K562 (cell line): Measurements from ENCODE around the gene MCCD1. TPM values are rescaled to one million over a fixed set of nuclear protein-coding genes. Genes with fewer than 3 reads are reported as not detected.
A peak's percentile ranks its signal among the peaks of the same experiment; 100 is the strongest.
"Not testable (repeated sequence)": the region's sequence is repeated elsewhere in the genome, so short reads cannot be mapped to it uniquely, and the experiment has no call there.

Experiments
- ATAC-seq: fragments of 200-7000 bp; cut with Tn5 transposase; 3 replicates; pipeline ENCODE4 v1.9.1; 2020; ENCODE audit warnings: moderate library complexity
- BruUV-seq: library from RNA; stranded (reverse); fragments of 400-500 nt; replicated peaks from 2 replicates; lab custom pipeline; 2021; lab: Mats Ljungman, UMichigan
- CTCF ChIA-PET: fragments of 300-600 bp; formaldehyde crosslinking; extraction: SDS; loops from one replicate; lab custom pipeline; 2021; ENCODE audit warnings: low intra/inter-chr PET ratio; lab: Yijun Ruan, JAX
- POLR2A ChIA-PET: fragments of 300-600, 350-650 bp; sonication (Branson Sonifier 250); formaldehyde crosslinking; extraction: SDS; loops from one replicate; lab custom pipeline; 2021; ENCODE audit warnings: antibody characterized with exemption, inconsistent platforms; lab: Yijun Ruan, JAX
- DNase-seq, 4 experiments: peaks; one replicate each; pipeline versions ENCODE4 v3.0.0 to v3.0.0-alpha.2; 2011 to 2018; ENCODE audit warnings: low spot score in 3 of 4, mixed read lengths in 3 of 4; ENCODE audit errors: extremely low read depth in 1 of 4
- FAIRE-seq: peaks from 2 replicates; lab custom pipeline; 2011; peaks lifted over from hg19 to GRCh38; lab: Jason Lieb, UNC
- H2AFZ ChIP-seq: 2 replicates; pipeline ENCODE4 v1.6.0; 2011; ENCODE audit warnings: low read depth, low read length, control low read depth, inconsistent platforms
- H3K27ac ChIP-seq: fragments of 200-600 bp; 3 replicates; pipeline ENCODE4 v1.8.0; 2011; ENCODE audit warnings: low read depth, mild to moderate bottlenecking, control low read depth, inconsistent platforms, low read length, moderate library complexity, mixed read lengths; ENCODE audit errors: extremely low read depth
- H3K27me3 ChIP-seq, 2 experiments: fragments of 300-600 bp in 1 of 2; 2 replicates in 1 of 2; 3 replicates in 1 of 2; pipeline versions ENCODE4 v1.6.0 to v1.8.0; 2011; ENCODE audit warnings: inconsistent platforms in 2 of 2, low read length in 2 of 2, mild to moderate bottlenecking in 1 of 2, mixed read lengths in 1 of 2, moderate library complexity in 1 of 2; ENCODE audit not compliant: control insufficient read depth in 2 of 2, insufficient read depth in 2 of 2
- H3K36me3 ChIP-seq: fragments of 300-600 bp; 3 replicates; pipeline ENCODE4 v1.8.0; 2011; ENCODE audit warnings: mild to moderate bottlenecking, low read length, inconsistent platforms; ENCODE audit not compliant: control insufficient read depth, insufficient read depth
- H3K4me1 ChIP-seq, 2 experiments: fragments of 200-600 bp in 1 of 2; replicated peaks in 1 of 2; 2 replicates in 1 of 2; 3 replicates in 1 of 2; pipeline versions ENCODE4 v1.5.1 to v1.8.0; 2011; ENCODE audit warnings: inconsistent platforms in 2 of 2, low read length in 2 of 2, mild to moderate bottlenecking in 1 of 2, mixed read lengths in 1 of 2, moderate library complexity in 1 of 2; ENCODE audit not compliant: control insufficient read depth in 2 of 2, insufficient read depth in 2 of 2
- H3K4me2 ChIP-seq: 2 replicates; pipeline ENCODE4 v1.6.1; 2011; ENCODE audit warnings: low read length, control low read depth, inconsistent platforms, mixed read lengths; ENCODE audit not compliant: insufficient read depth
- H3K4me3 ChIP-seq: fragments of 200-600 bp; sonication (generic), shearing (Covaris generic); 2 replicates; pipeline ENCODE4 v1.5.1; 2016; ENCODE audit warnings: control low read depth, inconsistent platforms
- H3K79me2 ChIP-seq: fragments of 200-600 bp; 3 replicates; pipeline ENCODE4 v1.8.0; 2011; ENCODE audit warnings: low read length, inconsistent platforms; ENCODE audit not compliant: control insufficient read depth, insufficient read depth
- H3K9ac ChIP-seq, 2 experiments: 2 replicates each; pipeline versions ENCODE4 v1.6.0 to v1.6.1; 2011; ENCODE audit warnings: low read depth in 2 of 2, low read length in 2 of 2, control low read depth in 1 of 2, inconsistent platforms in 1 of 2, mild to moderate bottlenecking in 1 of 2, mixed read lengths in 1 of 2; ENCODE audit not compliant: insufficient read depth in 1 of 2
- H3K9me1 ChIP-seq: one replicate; pipeline ENCODE4 v1.6.0; 2011; ENCODE audit warnings: inconsistent platforms, mild to moderate bottlenecking, low read length, moderate library complexity; ENCODE audit not compliant: control insufficient read depth, insufficient read depth
- H3K9me3 ChIP-seq: replicated peaks from 2 replicates; pipeline ENCODE4 v1.5.1; 2011; ENCODE audit warnings: low read depth, low read length, inconsistent platforms; ENCODE audit not compliant: control insufficient read depth, insufficient read depth
- H4K20me1 ChIP-seq: replicated peaks from 2 replicates; pipeline ENCODE4 v1.6.1; 2011; ENCODE audit warnings: low read length, inconsistent platforms, mixed read lengths; ENCODE audit not compliant: control insufficient read depth, insufficient read depth
- WGBS: fragments of 100-300 bp; shearing (Covaris generic); methylation state at CpG from one replicate; pipeline ENCODE4 v1.1.6; 2016; ENCODE audit warnings: low coverage, mixed read lengths; ENCODE audit not compliant: insufficient coverage; ENCODE audit errors: missing lambda C conversion rate; 5-methylcytosine and 5-hydroxymethylcytosine counted together
- in situ Hi-C: fragments of 300-500 bp; cut with MboI; formaldehyde crosslinking; loops from 4 replicates; pipeline ENCODE4 v1.15.0; 2018; ENCODE audit warnings: inconsistent platforms, mixed read lengths
- intact Hi-C: fragments of 100-400 bp; cut with micrococcal nuclease; formaldehyde crosslinking; loops from 2 replicates; pipeline ENCODE4 v1.14.2; 2022
- polyA plus RNA-seq, 8 experiments: library from polyadenylated mRNA; depleted of rRNA in 4 of 8; stranded (reverse) in 5 of 8; unstranded in 3 of 8; fragments of >200 nt; fragmentation: Nextera tagmentation in 2 of 8; fragmentation: Illumina TruSeq in 1 of 8; extraction: Ambion mirVana in 2 of 8; extraction: Trizol in 1 of 8; gene quantifications; 2 replicates each; pipeline versions ENCODE4 v1.2.1 to v1.2.3, GENCODE V29; 2011 to 2014; ENCODE audit warnings: inconsistent platforms in 1 of 8, missing spikeins in 1 of 8
- total RNA-seq, 7 experiments: library from RNA; depleted of rRNA in 6 of 7; stranded (reverse); fragments of >200 nt in 6 of 7; fragmentation: Illumina TruSeq in 2 of 7; extraction: Trizol in 2 of 7; gene quantifications; 2 replicates each; pipeline versions ENCODE4 v1.2.1 to v1.2.3, GENCODE V29; 2011 to 2021; ENCODE audit warnings: low replicate concordance in 1 of 7
- TF ChIP-seq, protein P1 (sequence below), 2 experiments: fragments of 450-650 bp; formaldehyde crosslinking in 1 of 2; IDR thresholded peaks; 2 replicates each; pipeline versions ENCODE4 v1.4.0 to v1.6.1; 2014 to 2020; ENCODE audit warnings: mild to moderate bottlenecking in 2 of 2, borderline replicate concordance in 1 of 2, low read depth in 1 of 2

Gene MCCD1
- total and polyA plus RNA-seq, 9 of the 15 experiments (the other 6 are each of a cell fraction or from before 2014, with no cell fraction given): not detected

DNA sequence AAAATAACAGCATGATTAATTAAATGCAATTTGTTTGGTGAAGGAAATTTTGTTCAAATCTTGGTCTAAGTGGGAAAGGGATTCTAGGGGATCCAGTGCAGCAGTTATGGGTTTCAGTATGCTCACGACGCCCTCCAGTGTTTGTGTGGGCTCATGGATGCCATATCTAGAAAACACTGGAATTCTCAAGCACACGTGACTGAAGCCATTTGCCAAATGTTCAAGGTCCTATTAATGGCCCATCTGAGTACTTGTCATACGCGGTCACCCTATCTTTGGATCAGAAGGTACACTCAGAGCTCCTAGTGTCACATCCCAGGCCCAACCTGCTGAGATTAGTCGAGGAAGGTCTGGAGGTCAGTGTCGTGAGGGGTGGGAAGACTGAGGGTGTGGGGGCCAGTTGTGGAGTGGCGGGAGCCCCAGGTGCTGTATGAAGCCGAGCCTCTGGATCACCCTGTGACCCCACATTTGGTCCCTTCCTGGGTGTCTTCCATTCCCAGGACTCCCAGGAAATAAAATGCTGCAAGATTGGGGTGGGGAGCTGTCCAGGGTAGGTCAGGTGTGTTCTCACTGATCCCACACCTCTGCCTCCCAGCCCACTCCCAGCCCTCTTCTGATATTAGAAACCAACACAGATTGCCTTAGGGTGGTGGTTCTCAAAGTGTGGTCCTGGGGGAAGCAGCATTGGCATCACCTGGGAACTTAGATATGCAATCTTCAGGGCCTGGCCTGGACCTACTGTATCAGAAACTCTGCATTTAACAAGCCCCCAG lies 42.5 kb upstream of the MCCD1 start:
- H3K27ac ChIP-seq, H3K9ac ChIP-seq, H3K79me2 ChIP-seq, H3K9me3 ChIP-seq, in situ Hi-C loops, H4K20me1 ChIP-seq, DNase-seq, H3K9me1 ChIP-seq, CTCF ChIA-PET, H2AFZ ChIP-seq, H3K4me2 ChIP-seq, BruUV-seq, H3K4me3 ChIP-seq, H3K27me3 ChIP-seq, intact Hi-C loops, H3K36me3 ChIP-seq: not testable (repeated sequence)
- no CpG with 5 or more reads among the region's 9 CpGs for WGBS
- ATAC-seq (peak; percentile 82), FAIRE-seq (peak; percentile 94)
- TF ChIP-seq, protein P1, sequence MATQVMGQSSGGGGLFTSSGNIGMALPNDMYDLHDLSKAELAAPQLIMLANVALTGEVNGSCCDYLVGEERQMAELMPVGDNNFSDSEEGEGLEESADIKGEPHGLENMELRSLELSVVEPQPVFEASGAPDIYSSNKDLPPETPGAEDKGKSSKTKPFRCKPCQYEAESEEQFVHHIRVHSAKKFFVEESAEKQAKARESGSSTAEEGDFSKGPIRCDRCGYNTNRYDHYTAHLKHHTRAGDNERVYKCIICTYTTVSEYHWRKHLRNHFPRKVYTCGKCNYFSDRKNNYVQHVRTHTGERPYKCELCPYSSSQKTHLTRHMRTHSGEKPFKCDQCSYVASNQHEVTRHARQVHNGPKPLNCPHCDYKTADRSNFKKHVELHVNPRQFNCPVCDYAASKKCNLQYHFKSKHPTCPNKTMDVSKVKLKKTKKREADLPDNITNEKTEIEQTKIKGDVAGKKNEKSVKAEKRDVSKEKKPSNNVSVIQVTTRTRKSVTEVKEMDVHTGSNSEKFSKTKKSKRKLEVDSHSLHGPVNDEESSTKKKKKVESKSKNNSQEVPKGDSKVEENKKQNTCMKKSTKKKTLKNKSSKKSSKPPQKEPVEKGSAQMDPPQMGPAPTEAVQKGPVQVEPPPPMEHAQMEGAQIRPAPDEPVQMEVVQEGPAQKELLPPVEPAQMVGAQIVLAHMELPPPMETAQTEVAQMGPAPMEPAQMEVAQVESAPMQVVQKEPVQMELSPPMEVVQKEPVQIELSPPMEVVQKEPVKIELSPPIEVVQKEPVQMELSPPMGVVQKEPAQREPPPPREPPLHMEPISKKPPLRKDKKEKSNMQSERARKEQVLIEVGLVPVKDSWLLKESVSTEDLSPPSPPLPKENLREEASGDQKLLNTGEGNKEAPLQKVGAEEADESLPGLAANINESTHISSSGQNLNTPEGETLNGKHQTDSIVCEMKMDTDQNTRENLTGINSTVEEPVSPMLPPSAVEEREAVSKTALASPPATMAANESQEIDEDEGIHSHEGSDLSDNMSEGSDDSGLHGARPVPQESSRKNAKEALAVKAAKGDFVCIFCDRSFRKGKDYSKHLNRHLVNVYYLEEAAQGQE (IDR thresholded peaks at IDR 0.05; ENCODE audit: borderline replicate concordance): peak; percentile 67
- TF ChIP-seq, protein P1 (CRISPR knock-in tag; IDR thresholded peaks at IDR 0.05; ENCODE audit: low read depth): not testable (repeated sequence)
- peaks cover 11 to 17% of the 10 kb centered on the region in 2 experiments; a peak in 4 of 5 replicates for H3K4me1 ChIP-seq
- POLR2A ChIA-PET: interaction anchor here (0.8 kb wide), 1 partner anchor 96 kb away, joined by 3 read pairs; no protein-coding TSS in a partner anchor

DNA sequence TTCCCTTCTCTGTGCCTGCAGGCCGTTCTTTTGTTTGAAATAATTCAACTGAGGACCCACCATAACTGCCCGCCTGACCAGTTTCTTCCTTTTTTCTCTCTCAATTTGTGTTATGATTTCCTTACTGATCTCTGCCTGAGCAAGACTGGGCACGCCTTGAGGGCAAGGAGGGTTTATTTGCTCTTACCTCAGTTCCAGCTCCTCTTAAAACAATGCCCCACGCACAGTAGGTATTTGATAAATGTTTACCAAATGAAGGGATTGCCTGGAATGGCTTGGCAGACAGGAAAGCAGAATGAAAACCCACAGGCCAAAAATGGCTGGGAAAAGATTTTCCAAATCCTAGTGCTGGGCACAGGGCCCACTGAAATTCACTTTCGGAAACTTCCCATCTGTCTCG lies 41.1 kb upstream of the MCCD1 start:
- WGBS: 41% methylated on average over 5 of the region's 6 CpGs
- in situ Hi-C loops: not testable (repeated sequence)

More for the DNA sequence above, 41.1 kb upstream of the MCCD1 start:
- H3K4me3 ChIP-seq, intact Hi-C loops, H4K20me1 ChIP-seq, H2AFZ ChIP-seq, H3K27ac ChIP-seq, CTCF ChIA-PET, FAIRE-seq, ATAC-seq, H3K36me3 ChIP-seq, H3K79me2 ChIP-seq, H3K4me2 ChIP-seq, H3K9me3 ChIP-seq, H3K9me1 ChIP-seq, H3K9ac ChIP-seq, H3K27me3 ChIP-seq, DNase-seq, BruUV-seq: not testable (repeated sequence)
- peaks cover 18 to 20% of the 10 kb centered on the region in 2 experiments; a peak in 4 of 5 replicates for H3K4me1 ChIP-seq
- POLR2A ChIA-PET: interaction anchor here (1.0 kb wide), 1 partner anchor 10 kb away, joined by 3 read pairs; no protein-coding TSS in a partner anchor
